HepG2 (cell line): Measurements from ENCODE around the gene TUBB. TPM values are rescaled to one million over a fixed set of nuclear protein-coding genes. Genes with fewer than 3 reads are reported as not detected.

Source experiments
- ASH2L ChIP-seq: fragments of 300-600, 200-600 bp; sonication (generic); IDR thresholded peaks from 2 replicates; pipeline ENCODE4 v1.7.0; 2017; ENCODE audit warnings: low read depth, mild to moderate bottlenecking, moderate library complexity, mixed read lengths, low read length; ENCODE audit not compliant: insufficient read length
- BCL3 ChIP-seq: sonication (generic); formaldehyde crosslinking; IDR thresholded peaks from 2 replicates; pipeline ENCODE4 v1.5.1; 2020; ENCODE audit warnings: mild to moderate bottlenecking, missing genetic modification reagents, moderate library complexity
- FOXM1 ChIP-seq: sonication (generic); formaldehyde crosslinking; IDR thresholded peaks from 2 replicates; pipeline ENCODE4 v1.5.0; 2020; ENCODE audit warnings: missing genetic modification reagents
- HINFP ChIP-seq: sonication (generic); formaldehyde crosslinking; IDR thresholded peaks from 2 replicates; pipeline ENCODE4 v1.4.0; 2020; ENCODE audit warnings: low read depth, mild to moderate bottlenecking, missing genetic modification reagents
- KLF16 ChIP-seq, 2 experiments: sonication (generic) in 1 of 2; formaldehyde crosslinking in 1 of 2; IDR thresholded peaks; 2 replicates each; pipeline versions ENCODE4 v1.6.1 to v1.8.0; 2016 to 2023; ENCODE audit warnings: missing genetic modification reagents in 2 of 2, missing compliant biosample characterization in 1 of 2
- NFE2L1 ChIP-seq: sonication (generic); formaldehyde crosslinking; IDR thresholded peaks from 2 replicates; pipeline ENCODE4 v1.4.0; 2020; ENCODE audit warnings: missing genetic modification reagents, mild to moderate bottlenecking, borderline replicate concordance
- POLR2AphosphoS5 ChIP-seq: IDR thresholded peaks from 2 replicates; pipeline ENCODE4 v1.6.1; 2012; ENCODE audit warnings: low read depth, low read length
- SOX13 ChIP-seq, 3 experiments: fragments of 450-650 bp in 1 of 3; sonication (generic) in 1 of 3; formaldehyde crosslinking in 1 of 3; IDR thresholded peaks in 2 of 3; conservative IDR thresholded peaks in 1 of 3; 2 replicates each; pipeline versions ENCODE4 v1.5.0 to v1.6.1; 2016 to 2020; ENCODE audit warnings: antibody characterized with exemption in 1 of 3, mild to moderate bottlenecking in 1 of 3, missing compliant biosample characterization in 1 of 3, missing genetic modification reagents in 1 of 3, moderate library complexity in 1 of 3
- TEAD3 ChIP-seq: optimal IDR thresholded peaks from 2 replicates; pipeline ENCODE3; 2016; ENCODE audit warnings: borderline replicate concordance
- TOE1 ChIP-seq: sonication (generic); formaldehyde crosslinking; IDR thresholded peaks from 2 replicates; pipeline ENCODE4 v1.4.0; 2020; ENCODE audit warnings: mild to moderate bottlenecking, missing genetic modification reagents
- ZBTB7A ChIP-seq: sonication (generic); formaldehyde crosslinking; IDR thresholded peaks from 2 replicates; pipeline ENCODE4 v1.8.0; 2022; ENCODE audit warnings: mild to moderate bottlenecking, missing genetic modification reagents
- ZNF552 ChIP-seq: sonication (generic); formaldehyde crosslinking; IDR thresholded peaks from 2 replicates; pipeline ENCODE4 v1.9.0; 2022; ENCODE audit warnings: missing genetic modification reagents, mild to moderate bottlenecking, borderline replicate concordance
- ZNF619 ChIP-seq: sonication (generic); formaldehyde crosslinking; IDR thresholded peaks from 2 replicates; pipeline ENCODE4 v1.4.0; 2020; ENCODE audit warnings: mild to moderate bottlenecking, missing genetic modification reagents
- ZNF75D ChIP-seq: sonication (generic); formaldehyde crosslinking; IDR thresholded peaks from 2 replicates; pipeline ENCODE4 v1.8.1; 2023; ENCODE audit warnings: missing genetic modification reagents, mild to moderate bottlenecking, borderline replicate concordance
- ZNF788 ChIP-seq: sonication (generic); formaldehyde crosslinking; IDR thresholded peaks from 2 replicates; pipeline ENCODE4 v1.5.0; 2020; ENCODE audit warnings: mild to moderate bottlenecking, missing genetic modification reagents, borderline replicate concordance
- ZNF883 ChIP-seq: sonication (generic); formaldehyde crosslinking; IDR thresholded peaks from 2 replicates; pipeline ENCODE4 v1.5.1; 2020; ENCODE audit warnings: mild to moderate bottlenecking, missing genetic modification reagents; ENCODE audit errors: not compliant biosample characterization
- ZSCAN30 ChIP-seq: sonication (generic); formaldehyde crosslinking; IDR thresholded peaks from 2 replicates; pipeline ENCODE4 v1.5.0; 2020; ENCODE audit warnings: mild to moderate bottlenecking, missing genetic modification reagents
- polyA plus RNA-seq, 8 experiments: library from polyadenylated mRNA; depleted of rRNA in 3 of 8; stranded (reverse) in 7 of 8; unstranded in 1 of 8; fragments of >200 nt; fragmentation: Illumina TruSeq in 4 of 8; extraction: Trizol in 4 of 8; gene quantifications; 2 replicates each; pipeline versions ENCODE4 v1.2.1 to v1.2.3, GENCODE V29; 2011 to 2016; ENCODE audit warnings: low read depth in 4 of 8, missing spikeins in 1 of 8, mixed read lengths in 1 of 8; ENCODE audit not compliant: insufficient read depth in 1 of 8
- total RNA-seq, 5 experiments: library from RNA; depleted of rRNA; stranded (reverse); fragments of >200 nt; fragmentation: Illumina TruSeq; extraction: Trizol; gene quantifications; 2 replicates each; pipeline ENCODE4 v1.2.3, GENCODE V29; 2016; ENCODE audit warnings: low read depth in 1 of 5
- TF ChIP-seq, protein P1 (sequence below): sonication (generic); formaldehyde crosslinking; IDR thresholded peaks from 2 replicates; pipeline ENCODE4 v1.8.1; 2023; ENCODE audit warnings: mild to moderate bottlenecking, missing genetic modification reagents, borderline replicate concordance
- TF ChIP-seq, protein P2 (sequence below): IDR thresholded peaks from 2 replicates; pipeline ENCODE4 v1.4.0; 2020; ENCODE audit warnings: mild to moderate bottlenecking, missing genetic modification reagents
- TF ChIP-seq, protein P3 (sequence below): sonication (generic); formaldehyde crosslinking; conservative IDR thresholded peaks from 2 replicates; pipeline ENCODE4 v1.4.0; 2020; ENCODE audit warnings: missing genetic modification reagents

TUBB gene
- total and polyA plus RNA-seq, 2 of the 13 experiments (the other 11 are each of a cell fraction or from before 2014, with no cell fraction given): 911 to 1,163 TPM

- no peak for TF ChIP-seq ASH2L
- TF ChIP-seq FOXM1 (CRISPR knock-in tag): no peak
- peak; percentile 81 for TF ChIP-seq ZNF883 (CRISPR knock-in tag)
- peak; percentile 21 for TF ChIP-seq TEAD3 (CRISPR knock-in tag)
- peak; percentile 82; the same call in 1 of the 2 replicates for TF ChIP-seq NFE2L1
- peak; percentile 61; the same call in 1 of the 2 replicates for TF ChIP-seq ZNF552 (CRISPR knock-in tag)
- peak; percentile 75; the same call in 1 of the 2 replicates for TF ChIP-seq SOX13 (IDR thresholded peaks at IDR 0.05)
- peak in 1 of 2 experiments; percentile 85; a peak in 2 of 4 replicates for TF ChIP-seq SOX13 (CRISPR knock-in tag; conservative IDR thresholded peaks at IDR 0.05 in 1 of 2, IDR thresholded peaks at IDR 0.05 in 1 of 2)
- TF ChIP-seq POLR2AphosphoS5: no peak
- TF ChIP-seq, protein P1, sequence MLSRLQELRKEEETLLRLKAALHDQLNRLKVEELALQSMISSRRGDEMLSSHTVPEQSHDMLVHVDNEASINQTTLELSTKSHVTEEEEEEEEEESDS: no peak
- peak; percentile 31; the same call in 1 of the 2 replicates for TF ChIP-seq BCL3 (CRISPR knock-in tag)
- TF ChIP-seq KLF16 (CRISPR knock-in tag; IDR thresholded peaks at IDR 0.05): no peak
- 0 out of 2 replicates have a peak, but pooled peaks have one; percentile 10 for TF ChIP-seq ZNF75D (CRISPR knock-in tag)
- TF ChIP-seq, protein P2, sequence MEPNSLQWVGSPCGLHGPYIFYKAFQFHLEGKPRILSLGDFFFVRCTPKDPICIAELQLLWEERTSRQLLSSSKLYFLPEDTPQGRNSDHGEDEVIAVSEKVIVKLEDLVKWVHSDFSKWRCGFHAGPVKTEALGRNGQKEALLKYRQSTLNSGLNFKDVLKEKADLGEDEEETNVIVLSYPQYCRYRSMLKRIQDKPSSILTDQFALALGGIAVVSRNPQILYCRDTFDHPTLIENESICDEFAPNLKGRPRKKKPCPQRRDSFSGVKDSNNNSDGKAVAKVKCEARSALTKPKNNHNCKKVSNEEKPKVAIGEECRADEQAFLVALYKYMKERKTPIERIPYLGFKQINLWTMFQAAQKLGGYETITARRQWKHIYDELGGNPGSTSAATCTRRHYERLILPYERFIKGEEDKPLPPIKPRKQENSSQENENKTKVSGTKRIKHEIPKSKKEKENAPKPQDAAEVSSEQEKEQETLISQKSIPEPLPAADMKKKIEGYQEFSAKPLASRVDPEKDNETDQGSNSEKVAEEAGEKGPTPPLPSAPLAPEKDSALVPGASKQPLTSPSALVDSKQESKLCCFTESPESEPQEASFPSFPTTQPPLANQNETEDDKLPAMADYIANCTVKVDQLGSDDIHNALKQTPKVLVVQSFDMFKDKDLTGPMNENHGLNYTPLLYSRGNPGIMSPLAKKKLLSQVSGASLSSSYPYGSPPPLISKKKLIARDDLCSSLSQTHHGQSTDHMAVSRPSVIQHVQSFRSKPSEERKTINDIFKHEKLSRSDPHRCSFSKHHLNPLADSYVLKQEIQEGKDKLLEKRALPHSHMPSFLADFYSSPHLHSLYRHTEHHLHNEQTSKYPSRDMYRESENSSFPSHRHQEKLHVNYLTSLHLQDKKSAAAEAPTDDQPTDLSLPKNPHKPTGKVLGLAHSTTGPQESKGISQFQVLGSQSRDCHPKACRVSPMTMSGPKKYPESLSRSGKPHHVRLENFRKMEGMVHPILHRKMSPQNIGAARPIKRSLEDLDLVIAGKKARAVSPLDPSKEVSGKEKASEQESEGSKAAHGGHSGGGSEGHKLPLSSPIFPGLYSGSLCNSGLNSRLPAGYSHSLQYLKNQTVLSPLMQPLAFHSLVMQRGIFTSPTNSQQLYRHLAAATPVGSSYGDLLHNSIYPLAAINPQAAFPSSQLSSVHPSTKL (CRISPR knock-in tag): peak; percentile 6; the same call in 1 of the 2 replicates
- TF ChIP-seq TOE1 (CRISPR knock-in tag): no peak
- TF ChIP-seq ZNF619: no peak
- no peak for TF ChIP-seq HINFP (CRISPR knock-in tag)
- TF ChIP-seq, protein P3, sequence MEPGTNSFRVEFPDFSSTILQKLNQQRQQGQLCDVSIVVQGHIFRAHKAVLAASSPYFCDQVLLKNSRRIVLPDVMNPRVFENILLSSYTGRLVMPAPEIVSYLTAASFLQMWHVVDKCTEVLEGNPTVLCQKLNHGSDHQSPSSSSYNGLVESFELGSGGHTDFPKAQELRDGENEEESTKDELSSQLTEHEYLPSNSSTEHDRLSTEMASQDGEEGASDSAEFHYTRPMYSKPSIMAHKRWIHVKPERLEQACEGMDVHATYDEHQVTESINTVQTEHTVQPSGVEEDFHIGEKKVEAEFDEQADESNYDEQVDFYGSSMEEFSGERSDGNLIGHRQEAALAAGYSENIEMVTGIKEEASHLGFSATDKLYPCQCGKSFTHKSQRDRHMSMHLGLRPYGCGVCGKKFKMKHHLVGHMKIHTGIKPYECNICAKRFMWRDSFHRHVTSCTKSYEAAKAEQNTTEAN (CRISPR knock-in tag): no peak
- peak; percentile 55; the same call in 1 of the 2 replicates for TF ChIP-seq ZBTB7A (CRISPR knock-in tag)
- TF ChIP-seq ZSCAN30 (CRISPR knock-in tag): no peak
- TF ChIP-seq ZNF788: no peak
These were observed 33.1 kb upstream of the TUBB start (continued) for GRCh38 chr6:30686908-30687658.
